GM19193 (cell line): ENCODE results near the gene SEL1L2.

Experiments used
- POLR2A ChIP-seq: IDR thresholded peaks from 4 replicates; pipeline ENCODE4 v1.6.1; 2011; ENCODE audit not compliant: insufficient read depth, insufficient read length; ENCODE audit errors: extremely low read depth

The SEL1L2 gene

DNA sequence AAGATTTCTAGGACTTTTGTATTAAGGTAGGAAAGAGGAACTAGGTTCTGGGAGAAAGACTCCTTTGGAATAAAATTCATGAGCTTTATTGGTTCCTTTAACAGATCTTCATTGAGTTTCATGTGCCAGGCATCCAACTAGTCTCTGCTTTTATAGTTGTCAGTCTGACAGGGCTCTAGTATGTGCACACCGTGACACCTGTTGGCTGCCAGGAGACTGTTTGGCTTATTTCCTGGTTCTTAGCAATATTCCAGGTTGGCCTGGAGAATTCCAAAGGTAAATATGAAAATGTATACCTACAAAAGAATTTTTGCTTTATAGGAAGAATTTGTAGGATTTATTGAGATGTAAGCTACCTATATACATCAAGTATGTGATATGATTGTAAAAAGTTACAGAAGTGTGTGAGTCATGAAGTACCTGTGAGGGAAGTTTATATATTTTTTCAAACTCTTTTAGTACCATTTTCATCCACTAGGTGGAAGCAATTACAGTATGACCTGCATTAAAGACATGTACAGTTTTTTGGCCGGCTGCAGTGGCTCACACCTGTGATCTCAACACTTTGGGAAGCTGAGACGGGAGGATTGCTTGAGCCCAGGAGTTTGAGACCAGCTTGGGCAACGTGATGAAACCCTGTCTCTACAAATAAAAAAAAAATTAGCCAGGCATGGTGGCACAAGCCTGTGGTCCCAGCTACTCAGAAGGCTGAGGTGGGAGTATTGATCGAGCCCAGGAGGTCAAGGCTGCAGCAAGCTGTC is 170.3 kb downstream of the SEL1L2 start:
- TF ChIP-seq POLR2A: no peak

- TF ChIP-seq POLR2A: no peak
Measured at GRCh38 chr20:13817342-13817741, 173.1 kb downstream of the SEL1L2 start.

- TF ChIP-seq POLR2A: no peak
Measured at GRCh38 chr20:13816757-13817156, 173.7 kb downstream of the SEL1L2 start.

- TF ChIP-seq POLR2A: no peak
Measured at GRCh38 chr20:13814672-13815071, 175.7 kb downstream of the SEL1L2 start.

DNA sequence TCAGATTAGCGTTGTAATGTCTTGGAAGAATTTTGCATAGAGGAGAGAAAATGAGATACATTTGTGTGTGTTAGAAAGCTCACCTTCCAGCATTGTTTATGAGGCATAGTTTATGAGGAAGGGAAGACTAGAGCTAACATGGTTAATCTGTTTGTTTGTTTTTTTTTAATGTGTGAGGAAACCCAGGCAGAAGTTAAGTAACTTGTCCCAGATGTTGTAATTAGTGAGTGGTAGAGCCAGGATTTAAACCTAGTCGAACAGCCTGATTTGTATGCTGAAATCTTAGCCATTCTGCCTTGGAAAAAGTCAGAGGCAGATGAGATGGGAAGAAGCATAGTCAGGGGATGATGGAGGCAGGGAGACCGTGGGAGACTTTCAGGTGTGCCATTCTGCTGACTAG is 176.5 kb downstream of the SEL1L2 start:
- no peak for TF ChIP-seq POLR2A

GRCh38 chr20:13810446-13810845 is 180.0 kb downstream of the SEL1L2 start:
- TF ChIP-seq POLR2A: no peak

DNA sequence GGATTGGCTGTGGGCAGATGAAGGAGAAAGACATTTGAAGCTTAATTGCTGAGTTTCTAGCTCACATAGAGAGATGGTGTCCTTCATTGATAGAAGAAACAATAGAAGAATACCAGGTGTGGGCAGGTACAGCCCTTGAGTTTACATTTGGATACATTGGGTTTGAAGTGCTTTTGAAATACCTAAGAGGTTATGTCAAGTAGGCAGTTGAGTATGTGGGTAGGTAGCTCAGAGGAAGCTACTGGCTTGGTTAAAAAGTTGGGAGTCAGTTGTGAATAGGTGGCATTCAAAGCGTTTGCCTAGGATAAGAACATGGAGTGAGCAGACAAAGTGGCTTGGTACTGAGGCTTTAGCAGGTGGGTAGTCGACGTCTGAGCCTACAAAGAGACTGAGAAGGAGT is 180.6 kb downstream of the SEL1L2 start:
- no peak for TF ChIP-seq POLR2A

GRCh38 chr20:13809373-13809772 is 181.0 kb downstream of the SEL1L2 start:
- no peak for TF ChIP-seq POLR2A

GRCh38 chr20:13800728-13801134 is 189.7 kb downstream of the SEL1L2 start:
- TF ChIP-seq POLR2A: no peak

DNA sequence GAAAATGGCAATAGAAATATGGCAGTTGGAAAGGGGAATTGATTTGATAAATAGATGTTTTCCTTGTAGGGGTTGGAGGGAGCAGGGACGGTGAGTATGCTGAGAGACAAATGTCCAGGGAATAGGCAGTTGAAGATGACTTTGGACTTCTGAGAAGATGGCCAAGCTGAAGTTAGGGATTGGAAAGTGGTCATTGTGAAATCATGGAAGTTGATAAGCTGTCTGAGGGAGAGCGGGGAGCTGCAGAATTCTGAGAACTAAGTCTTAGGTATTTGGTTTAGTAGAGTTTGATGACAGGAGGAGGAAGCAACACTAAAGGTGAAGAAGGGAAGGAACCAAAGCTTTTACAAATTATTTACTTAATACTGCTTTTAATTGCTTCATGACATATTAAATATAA is 190.4 kb downstream of the SEL1L2 start:
- no peak for TF ChIP-seq POLR2A
